Left renal pelvis (tissue), 4 donors: ENCODE data around the gene B4GALT1. TPM values are rescaled to one million over a fixed set of nuclear protein-coding genes. Genes with fewer than 3 reads are reported as not detected.

Experiments
- DNase-seq, 4 donors: peaks; one replicate each; pipeline ENCODE4 v3.0.0-alpha.2; 2013; ENCODE audit warnings: low read depth in 4 of 4, low spot score in 3 of 4
- polyA plus RNA-seq, 4 donors: library from polyadenylated mRNA; unstranded; fragments of 120-200 nt; gene quantifications; one replicate each; pipeline ENCODE4 v1.2.1, GENCODE V29; 2013; ENCODE audit not compliant: insufficient read length in 4 of 4

Gene B4GALT1
- polyA plus RNA-seq, 4 donors, result 85.5 to 131 (median 100.0) TPM

DNA sequence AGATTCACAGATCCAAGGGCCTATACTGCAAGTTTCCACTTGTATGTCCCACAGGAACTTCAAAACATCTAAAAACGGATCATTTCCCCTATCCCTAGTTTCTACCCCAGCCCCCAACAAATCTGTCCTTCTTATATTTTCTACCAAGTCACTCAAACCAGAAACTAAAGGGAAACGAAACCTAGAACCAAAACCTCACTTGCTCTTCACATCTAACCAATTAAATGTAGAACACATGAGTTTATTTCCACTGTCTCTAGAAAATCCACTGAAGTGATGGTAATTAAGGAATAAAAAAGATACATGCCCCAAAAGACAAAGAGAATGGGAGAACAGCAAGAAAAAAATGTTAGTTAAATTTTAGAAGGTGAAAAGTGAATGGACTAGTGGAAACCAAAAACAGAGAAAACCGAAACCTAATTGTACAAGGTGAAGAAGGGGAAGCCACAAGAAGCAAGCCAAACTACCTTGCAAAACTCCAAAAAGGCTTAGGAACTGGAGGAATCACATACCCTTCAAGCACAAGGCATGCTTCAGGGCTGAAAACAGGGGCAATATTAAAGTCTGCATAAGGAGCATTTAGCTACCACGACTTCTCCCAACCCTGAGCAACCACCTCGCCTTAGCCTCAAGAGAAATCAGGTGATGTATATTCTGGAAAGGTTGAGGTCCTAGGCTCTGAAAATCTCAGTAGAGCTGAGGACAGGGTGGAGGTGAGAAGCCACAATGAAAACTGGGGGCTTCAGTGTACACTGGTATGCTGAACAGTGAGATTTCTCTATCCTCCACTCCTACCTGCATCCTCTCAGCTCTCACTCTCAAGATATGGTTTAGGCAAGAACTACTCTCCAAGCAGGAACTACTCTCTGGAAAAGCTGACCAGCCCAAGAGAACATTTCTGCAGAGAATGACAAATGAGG, 101.7 kb downstream of the B4GALT1 start:
- DNase-seq, result no peak

Other genes with a start within 250 kb of the B4GALT1 start
- gene APTX, start 165.7 kb downstream of the B4GALT1 start, polyA plus RNA-seq, result 10 to 100 TPM; 28.7 to 49.8 (median 46.0) TPM
- gene DNAJA1, start 142.1 kb downstream of the B4GALT1 start, polyA plus RNA-seq, result 100 to 1,000 TPM; 216 to 271 (median 249) TPM
- 10 to 100 TPM; 23.3 to 31.3 (median 26.5) TPM for gene SMU1, start 90.7 kb downstream of the B4GALT1 start, polyA plus RNA-seq
- gene SPINK4, start 72.8 kb upstream of the B4GALT1 start, polyA plus RNA-seq, result not detected
- 10 to 100 TPM; 47.4 to 83.5 (median 79.5) TPM for gene BAG1, start 97.4 kb upstream of the B4GALT1 start, polyA plus RNA-seq
- 100 to 1,000 TPM in 3 of 4 donors, 10 to 100 TPM in 1; 98.9 to 143 (median 118) TPM for gene CHMP5, start 97.7 kb upstream of the B4GALT1 start, polyA plus RNA-seq
- 10 to 100 TPM; 28.6 to 36.0 (median 32.7) TPM for gene NFX1, start 123.2 kb upstream of the B4GALT1 start, polyA plus RNA-seq
- 10 to 100 TPM in 3 of 4 donors, 1 to 10 TPM in 1; 2.5 to 28.0 (median 18.7) TPM for gene AQP7, start 235.2 kb upstream of the B4GALT1 start, polyA plus RNA-seq